HCT116 (cell line): ENCODE results near the gene CYP3A4. TPM values are rescaled to one million over a fixed set of nuclear protein-coding genes. Genes with fewer than 3 reads are reported as not detected.

Source experiments
- ATAC-seq: fragments of 200-7000 bp; cut with Tn5 transposase; 2 replicates; pipeline ENCODE4 v1.9.1; 2020; ENCODE audit warnings: mild to moderate bottlenecking, moderate library complexity
- BruUV-seq: library from RNA; stranded (reverse); fragments of 400-500 nt; replicated peaks from 2 replicates; lab custom pipeline; 2021; lab: Mats Ljungman, UMichigan
- CTCF ChIA-PET: fragments of 300-600 bp; sonication (Branson Sonifier 250); formaldehyde crosslinking; loops from one replicate; lab custom pipeline; 2021; ENCODE audit warnings: antibody characterized with exemption; lab: Charles Lee
- POLR2A ChIA-PET: fragments of 300-600, 350-600 bp; sonication (Branson Sonifier 250); formaldehyde crosslinking; loops from one replicate; lab custom pipeline; 2021; ENCODE audit warnings: antibody characterized with exemption; lab: Charles Lee
- RAD21 ChIA-PET, 2 experiments: fragments of 300-600 bp; sonication (Branson Sonifier 250); formaldehyde crosslinking; loops; one replicate each; lab custom pipeline; 2023; ENCODE audit warnings: low total read pairs in 2 of 2; ENCODE audit not compliant: uncharacterized antibody in 2 of 2, unreplicated experiment in 2 of 2, low non-redundant PET in 1 of 2; lab: Charles Lee
- DNase-seq: peaks from one replicate; pipeline ENCODE4 v3.0.0-alpha.2; 2010; ENCODE audit warnings: low read depth, low spot score
- H2AFZ ChIP-seq: fragments of 200-600 bp; shearing (Covaris generic), sonication (generic); 2 replicates; pipeline ENCODE4 v1.6.1; 2017; ENCODE audit warnings: low read depth, mixed run types, mixed read lengths, antibody characterized with exemption, low read length; ENCODE audit not compliant: poor library complexity, severe bottlenecking
- H3K27ac ChIP-seq: 2 replicates; pipeline ENCODE4 v1.5.1; 2012; ENCODE audit warnings: low read depth, low read length
- H3K27me3 ChIP-seq: fragments of 200-600 bp; sonication (generic); 2 replicates; pipeline ENCODE4 v1.6.1; 2016; ENCODE audit warnings: mixed run types, low read length, mixed read lengths; ENCODE audit not compliant: insufficient read depth
- H3K36me3 ChIP-seq, 2 experiments: fragments of 200-500 bp in 1 of 2; fragments of 200-600 bp in 1 of 2; sonication (Bioruptor generic) in 1 of 2; sonication (generic) in 1 of 2; 2 replicates each; pipeline versions ENCODE4 v1.5.1 to v1.6.1; 2014 to 2016; ENCODE audit warnings: low read length in 2 of 2, inconsistent platforms in 1 of 2, mixed read lengths in 1 of 2, mixed run types in 1 of 2; ENCODE audit not compliant: insufficient read depth in 2 of 2, control insufficient read depth in 1 of 2
- H3K4me1 ChIP-seq, 2 experiments: fragments of 200-600 bp in 1 of 2; sonication (generic) in 1 of 2; 2 replicates each; pipeline versions ENCODE4 v1.5.1 to v1.6.1; 2012 to 2017; ENCODE audit warnings: low read length in 2 of 2, inconsistent platforms in 1 of 2, mild to moderate bottlenecking in 1 of 2, mixed read lengths in 1 of 2, mixed run types in 1 of 2, moderate library complexity in 1 of 2; ENCODE audit not compliant: insufficient read depth in 2 of 2, control insufficient read depth in 1 of 2
- H3K4me2 ChIP-seq: fragments of 200-600 bp; sonication (generic); 2 replicates; pipeline ENCODE4 v1.6.1; 2017; ENCODE audit warnings: mixed run types, low read length, mixed read lengths
- H3K4me3 ChIP-seq, 2 experiments: fragments of 200-600 bp in 1 of 2; sonication (generic) in 1 of 2; replicated peaks in 1 of 2; 2 replicates each; pipeline ENCODE4 v1.5.1; 2011 to 2016; ENCODE audit warnings: low read length in 2 of 2, control low read depth in 1 of 2, low read depth in 1 of 2, mild to moderate bottlenecking in 1 of 2, mixed read lengths in 1 of 2, mixed run types in 1 of 2
- H3K79me2 ChIP-seq: fragments of 200-600 bp; sonication (generic); 2 replicates; pipeline ENCODE4 v1.6.1; 2017; ENCODE audit warnings: mild to moderate bottlenecking, mixed run types, low read length, moderate library complexity, mixed read lengths; ENCODE audit not compliant: insufficient read depth
- H3K9ac ChIP-seq: fragments of 200-600 bp; sonication (generic); 2 replicates; pipeline ENCODE4 v1.6.1; 2016; ENCODE audit warnings: low read length, mixed read lengths
- H3K9me2 ChIP-seq: fragments of 200-600 bp; sonication (generic), shearing (Covaris generic); 2 replicates; pipeline ENCODE4 v1.6.1; 2017; ENCODE audit warnings: mixed run types, mild to moderate bottlenecking, moderate library complexity; ENCODE audit not compliant: insufficient read depth
- H3K9me3 ChIP-seq, 2 experiments: fragments of 200-500 bp in 1 of 2; fragments of 200-600 bp in 1 of 2; sonication (Bioruptor generic) in 1 of 2; sonication (generic) in 1 of 2; 2 replicates each; pipeline ENCODE4 v1.6.1; 2014 to 2017; ENCODE audit warnings: low read length in 2 of 2, mixed read lengths in 2 of 2, inconsistent platforms in 1 of 2, low read depth in 1 of 2, mild to moderate bottlenecking in 1 of 2, mixed run types in 1 of 2, moderate library complexity in 1 of 2; ENCODE audit not compliant: control insufficient read depth in 1 of 2, insufficient read depth in 1 of 2
- H4K20me1 ChIP-seq: fragments of 200-600 bp; sonication (generic), shearing (Covaris generic); 2 replicates; pipeline ENCODE4 v1.6.1; 2017; ENCODE audit warnings: mixed run types, mild to moderate bottlenecking, moderate library complexity; ENCODE audit not compliant: insufficient read depth
- CBX3 ChIP-seq: IDR thresholded peaks from 2 replicates; pipeline ENCODE4 v1.6.1; 2012; ENCODE audit warnings: low read depth
- CEBPB ChIP-seq: IDR thresholded peaks from 2 replicates; pipeline ENCODE4 v1.6.1; 2012; ENCODE audit warnings: low read depth
- EZH2 ChIP-seq: fragments of 200-600 bp; sonication (generic); IDR thresholded peaks from 2 replicates; pipeline ENCODE4 v1.6.1; 2017; ENCODE audit warnings: antibody characterized with exemption, mixed run types
- EZH2phosphoT487 ChIP-seq: fragments of 200-600 bp; IDR thresholded peaks from 2 replicates; pipeline ENCODE4 v1.6.1; 2018; ENCODE audit warnings: antibody characterized with exemption, borderline replicate concordance
- FOSL1 ChIP-seq: IDR thresholded peaks from 2 replicates; pipeline ENCODE4 v1.6.1; 2012; ENCODE audit warnings: low read depth
- POLR2A ChIP-seq: IDR thresholded peaks from 2 replicates; pipeline ENCODE4 v1.7.0; 2011; ENCODE audit warnings: borderline replicate concordance; ENCODE audit not compliant: insufficient read depth, insufficient read length; ENCODE audit errors: extremely low read depth
- POLR2AphosphoS5 ChIP-seq: IDR thresholded peaks from 2 replicates; pipeline ENCODE4 v1.6.1; 2011; ENCODE audit warnings: mild to moderate bottlenecking, low read depth, low read length, moderate library complexity
- RAD21 ChIP-seq: IDR thresholded peaks from 2 replicates; pipeline ENCODE4 v1.6.1; 2012; ENCODE audit warnings: low read depth, mild to moderate bottlenecking
- SIN3A ChIP-seq: IDR thresholded peaks from 2 replicates; pipeline ENCODE4 v1.6.1; 2012; ENCODE audit warnings: low read depth
- SP1 ChIP-seq: IDR thresholded peaks from 2 replicates; pipeline ENCODE4 v1.6.1; 2012; ENCODE audit warnings: low read depth
- SRF ChIP-seq: IDR thresholded peaks from 2 replicates; pipeline ENCODE4 v1.6.1; 2012; ENCODE audit warnings: low read depth
- TCF7L2 ChIP-seq: IDR thresholded peaks from 2 replicates; pipeline ENCODE4 v1.7.0; 2011; ENCODE audit warnings: borderline replicate concordance, inconsistent platforms; ENCODE audit not compliant: insufficient read depth, insufficient read length; ENCODE audit errors: extremely low read depth
- YY1 ChIP-seq: IDR thresholded peaks from 2 replicates; pipeline ENCODE4 v1.6.1; 2011; ENCODE audit warnings: low read length, low read depth, moderate library complexity, mild to moderate bottlenecking; ENCODE audit not compliant: insufficient replicate concordance; ENCODE audit errors: extremely low read depth
- ZFX ChIP-seq: fragments of 450-650 bp; IDR thresholded peaks from 2 replicates; pipeline ENCODE4 v1.6.1; 2017
- ZNF274 ChIP-seq: fragments of 200-500 bp; sonication (Bioruptor generic); IDR thresholded peaks from 2 replicates; pipeline ENCODE4 v1.6.1; 2014; ENCODE audit warnings: mild to moderate bottlenecking, low read depth, low read length, inconsistent platforms
- intact Hi-C: fragments of 100-400 bp; cut with micrococcal nuclease; formaldehyde crosslinking; loops from 2 replicates; pipeline ENCODE4 v1.10.0; 2022
- total RNA-seq: library from RNA; stranded (reverse); gene quantifications from one replicate; pipeline ENCODE4 v1.2.1, GENCODE V29; 2021; ENCODE audit not compliant: unreplicated experiment
- TF ChIP-seq, protein P1 (sequence below): IDR thresholded peaks from 2 replicates; pipeline ENCODE4 v1.6.1; 2011; ENCODE audit warnings: mild to moderate bottlenecking, low read length, moderate library complexity; ENCODE audit not compliant: insufficient replicate concordance; ENCODE audit errors: extremely low read depth
- TF ChIP-seq, protein P2 (sequence below), 3 experiments: fragments of 200-600 bp in 1 of 3; sonication (generic) in 1 of 3; IDR thresholded peaks in 2 of 3; conservative IDR thresholded peaks in 1 of 3; 2 replicates each; pipeline ENCODE4 v1.5.1; 2012 to 2017; ENCODE audit warnings: low read depth in 2 of 3, low read length in 2 of 3, antibody characterized with exemption in 1 of 3, borderline replicate concordance in 1 of 3, control low read depth in 1 of 3, mild to moderate bottlenecking in 1 of 3, mixed read lengths in 1 of 3, mixed run types in 1 of 3, moderate library complexity in 1 of 3; ENCODE audit not compliant: insufficient read depth in 1 of 3
- TF ChIP-seq, protein P3 (sequence below): IDR thresholded peaks from 2 replicates; pipeline ENCODE4 v1.6.1; 2012
- TF ChIP-seq, protein P4 (sequence below): IDR thresholded peaks from 2 replicates; pipeline ENCODE4 v1.6.1; 2012

The CYP3A4 gene
- total RNA-seq, 1 experiment from 2014 or later, result 0.25 TPM

DNA sequence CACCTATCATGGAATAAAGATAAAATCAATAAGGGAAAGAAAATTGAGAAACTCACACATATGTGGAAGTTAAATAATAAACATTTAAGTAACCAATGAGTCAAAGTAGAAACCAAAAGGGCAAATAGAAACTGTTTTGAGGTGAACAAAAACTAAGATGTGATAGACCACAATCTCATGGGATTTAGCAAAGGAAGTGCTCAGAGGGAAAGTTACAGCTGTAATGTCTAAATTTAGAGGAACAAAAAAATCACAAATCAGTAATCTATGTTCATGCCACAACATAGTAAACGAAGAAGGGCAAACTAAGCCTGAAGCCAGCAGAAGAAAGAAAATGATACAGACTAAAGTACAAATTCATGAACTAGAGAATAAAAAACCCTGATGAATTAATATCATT lies 16.3 kb downstream of the CYP3A4 start:
- no peaks in the 10 kb centered on the region for H4K20me1 ChIP-seq
- no peak for TF ChIP-seq POLR2AphosphoS5
- no peak for TF ChIP-seq EZH2phosphoT487
- no peak for TF ChIP-seq TCF7L2
- no peak for TF ChIP-seq POLR2A
- TF ChIP-seq RAD21, result no peak
- TF ChIP-seq EZH2, result no peak
- TF ChIP-seq SP1, result no peak
- TF ChIP-seq CEBPB, result no peak
- no peak for TF ChIP-seq ZNF274
- TF ChIP-seq SIN3A, result no peak
- TF ChIP-seq FOSL1, result no peak
- TF ChIP-seq, protein P1, sequence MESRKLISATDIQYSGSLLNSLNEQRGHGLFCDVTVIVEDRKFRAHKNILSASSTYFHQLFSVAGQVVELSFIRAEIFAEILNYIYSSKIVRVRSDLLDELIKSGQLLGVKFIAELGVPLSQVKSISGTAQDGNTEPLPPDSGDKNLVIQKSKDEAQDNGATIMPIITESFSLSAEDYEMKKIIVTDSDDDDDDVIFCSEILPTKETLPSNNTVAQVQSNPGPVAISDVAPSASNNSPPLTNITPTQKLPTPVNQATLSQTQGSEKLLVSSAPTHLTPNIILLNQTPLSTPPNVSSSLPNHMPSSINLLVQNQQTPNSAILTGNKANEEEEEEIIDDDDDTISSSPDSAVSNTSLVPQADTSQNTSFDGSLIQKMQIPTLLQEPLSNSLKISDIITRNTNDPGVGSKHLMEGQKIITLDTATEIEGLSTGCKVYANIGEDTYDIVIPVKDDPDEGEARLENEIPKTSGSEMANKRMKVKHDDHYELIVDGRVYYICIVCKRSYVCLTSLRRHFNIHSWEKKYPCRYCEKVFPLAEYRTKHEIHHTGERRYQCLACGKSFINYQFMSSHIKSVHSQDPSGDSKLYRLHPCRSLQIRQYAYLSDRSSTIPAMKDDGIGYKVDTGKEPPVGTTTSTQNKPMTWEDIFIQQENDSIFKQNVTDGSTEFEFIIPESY, result no peak
- TF ChIP-seq YY1, result no peak
- TF ChIP-seq SRF, result no peak
- no peak for TF ChIP-seq ZFX
- TF ChIP-seq, protein P2, sequence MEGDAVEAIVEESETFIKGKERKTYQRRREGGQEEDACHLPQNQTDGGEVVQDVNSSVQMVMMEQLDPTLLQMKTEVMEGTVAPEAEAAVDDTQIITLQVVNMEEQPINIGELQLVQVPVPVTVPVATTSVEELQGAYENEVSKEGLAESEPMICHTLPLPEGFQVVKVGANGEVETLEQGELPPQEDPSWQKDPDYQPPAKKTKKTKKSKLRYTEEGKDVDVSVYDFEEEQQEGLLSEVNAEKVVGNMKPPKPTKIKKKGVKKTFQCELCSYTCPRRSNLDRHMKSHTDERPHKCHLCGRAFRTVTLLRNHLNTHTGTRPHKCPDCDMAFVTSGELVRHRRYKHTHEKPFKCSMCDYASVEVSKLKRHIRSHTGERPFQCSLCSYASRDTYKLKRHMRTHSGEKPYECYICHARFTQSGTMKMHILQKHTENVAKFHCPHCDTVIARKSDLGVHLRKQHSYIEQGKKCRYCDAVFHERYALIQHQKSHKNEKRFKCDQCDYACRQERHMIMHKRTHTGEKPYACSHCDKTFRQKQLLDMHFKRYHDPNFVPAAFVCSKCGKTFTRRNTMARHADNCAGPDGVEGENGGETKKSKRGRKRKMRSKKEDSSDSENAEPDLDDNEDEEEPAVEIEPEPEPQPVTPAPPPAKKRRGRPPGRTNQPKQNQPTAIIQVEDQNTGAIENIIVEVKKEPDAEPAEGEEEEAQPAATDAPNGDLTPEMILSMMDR (IDR thresholded peaks at IDR 0.05 in 2 of 3, conservative IDR thresholded peaks at IDR 0.05 in 1 of 3; ENCODE audit: borderline replicate concordance in 1 of 3, insufficient read depth in 1 of 3, low read depth in 2 of 3, low read length in 2 of 3), result no peak
- no peak for TF ChIP-seq CBX3
- TF ChIP-seq, protein P3, sequence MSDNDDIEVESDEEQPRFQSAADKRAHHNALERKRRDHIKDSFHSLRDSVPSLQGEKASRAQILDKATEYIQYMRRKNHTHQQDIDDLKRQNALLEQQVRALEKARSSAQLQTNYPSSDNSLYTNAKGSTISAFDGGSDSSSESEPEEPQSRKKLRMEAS, result no peak
- TF ChIP-seq, protein P4, sequence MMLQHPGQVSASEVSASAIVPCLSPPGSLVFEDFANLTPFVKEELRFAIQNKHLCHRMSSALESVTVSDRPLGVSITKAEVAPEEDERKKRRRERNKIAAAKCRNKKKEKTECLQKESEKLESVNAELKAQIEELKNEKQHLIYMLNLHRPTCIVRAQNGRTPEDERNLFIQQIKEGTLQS, result no peak
- TF ChIP-seq, all 23 proteins: peak for 0
- CTCF ChIA-PET, result no interaction called here

More for the DNA sequence above, 16.3 kb downstream of the CYP3A4 start:
- ChIA-PET POLR2A (no interaction called here), RAD21 (no interaction called here)
- Histone ChIP-seq H2AFZ (no peak overlapping the region), H3K9ac (no peak overlapping the region), H3K4me1 (no peaks in the 10 kb centered on the region), H3K4me3 (no peak overlapping the region), H3K79me2 (no peaks in the 10 kb centered on the region), H3K36me3 (no peaks in the 10 kb centered on the region), H3K4me2 (no peak overlapping the region), H3K27me3 (no peaks in the 10 kb centered on the region), H3K9me2 (no peaks in the 10 kb centered on the region), H3K27ac (no peak overlapping the region), H3K9me3 (no peaks in the 10 kb centered on the region)
- DNase-seq (no peak), ATAC-seq (no peak)
- no TSS peak for BruUV-seq
- intact Hi-C loops, result no loop called here
